ENCODE measurements around the gene MTUS2.

DNA sequence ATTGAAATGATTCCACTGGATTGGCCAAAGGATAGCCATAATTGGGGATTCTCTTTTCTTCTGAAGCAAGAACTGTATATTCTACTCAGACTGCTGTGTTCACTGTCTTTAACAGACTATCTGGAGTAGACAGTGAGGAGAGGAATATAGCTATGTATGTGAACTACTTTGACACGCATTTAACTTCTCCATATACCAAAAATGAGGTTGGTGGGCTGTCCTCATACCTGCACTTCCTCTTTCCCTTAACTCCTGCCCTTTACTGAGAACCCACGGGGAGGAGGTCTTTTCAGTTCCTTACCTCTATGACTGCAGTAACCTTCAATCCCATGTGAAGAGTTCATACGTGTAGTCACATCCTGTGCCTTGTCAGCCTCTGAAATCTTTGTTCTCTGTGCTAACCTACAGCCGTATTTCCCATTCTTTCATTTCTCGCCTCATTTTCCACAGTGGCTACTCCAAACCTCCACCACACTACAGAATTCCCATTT is 305.8 kb downstream of the MTUS2 start:
- TF ChIP-seq BHLHE40 (IDR thresholded peaks at IDR 0.05; ENCODE audit: borderline replicate concordance), result no peak
- no peak for TF ChIP-seq FOXM1 (IDR thresholded peaks at IDR 0.05; ENCODE audit: borderline replicate concordance)
- no peak for TF ChIP-seq SUZ12 (IDR thresholded peaks at IDR 0.05)
- TF ChIP-seq NFRKB (IDR thresholded peaks at IDR 0.05), result no peak
- no peak for TF ChIP-seq TARDBP (IDR thresholded peaks at IDR 0.05)
- TF ChIP-seq SP1 (IDR thresholded peaks at IDR 0.05), result no peak
- no peak for TF ChIP-seq FOXK2 (IDR thresholded peaks at IDR 0.05)
- no peak for TF ChIP-seq ELF4 (IDR thresholded peaks at IDR 0.05)
- TF ChIP-seq CTBP1 (IDR thresholded peaks at IDR 0.05; ENCODE audit: borderline replicate concordance), result no peak
- TF ChIP-seq ZNF384 (IDR thresholded peaks at IDR 0.05), result no peak
- TF ChIP-seq LEF1 (IDR thresholded peaks at IDR 0.05; ENCODE audit: borderline replicate concordance), result no peak
- no peak for TF ChIP-seq L3MBTL2 (conservative IDR thresholded peaks at IDR 0.05)
- TF ChIP-seq, protein P1, sequence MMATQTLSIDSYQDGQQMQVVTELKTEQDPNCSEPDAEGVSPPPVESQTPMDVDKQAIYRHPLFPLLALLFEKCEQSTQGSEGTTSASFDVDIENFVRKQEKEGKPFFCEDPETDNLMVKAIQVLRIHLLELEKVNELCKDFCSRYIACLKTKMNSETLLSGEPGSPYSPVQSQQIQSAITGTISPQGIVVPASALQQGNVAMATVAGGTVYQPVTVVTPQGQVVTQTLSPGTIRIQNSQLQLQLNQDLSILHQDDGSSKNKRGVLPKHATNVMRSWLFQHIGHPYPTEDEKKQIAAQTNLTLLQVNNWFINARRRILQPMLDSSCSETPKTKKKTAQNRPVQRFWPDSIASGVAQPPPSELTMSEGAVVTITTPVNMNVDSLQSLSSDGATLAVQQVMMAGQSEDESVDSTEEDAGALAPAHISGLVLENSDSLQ (IDR thresholded peaks at IDR 0.05), result no peak
- TF ChIP-seq ARNT (IDR thresholded peaks at IDR 0.05), result no peak

Data from HEK293T (cell line).